Measurements from ENCODE around the gene MLLT1. TPM values are rescaled to one million over a fixed set of nuclear protein-coding genes. Genes with fewer than 3 reads are reported as not detected.

Gene MLLT1
- total and polyA plus RNA-seq, 8 donors: 19.6 to 37.5 (median 25.4) TPM

DNA sequence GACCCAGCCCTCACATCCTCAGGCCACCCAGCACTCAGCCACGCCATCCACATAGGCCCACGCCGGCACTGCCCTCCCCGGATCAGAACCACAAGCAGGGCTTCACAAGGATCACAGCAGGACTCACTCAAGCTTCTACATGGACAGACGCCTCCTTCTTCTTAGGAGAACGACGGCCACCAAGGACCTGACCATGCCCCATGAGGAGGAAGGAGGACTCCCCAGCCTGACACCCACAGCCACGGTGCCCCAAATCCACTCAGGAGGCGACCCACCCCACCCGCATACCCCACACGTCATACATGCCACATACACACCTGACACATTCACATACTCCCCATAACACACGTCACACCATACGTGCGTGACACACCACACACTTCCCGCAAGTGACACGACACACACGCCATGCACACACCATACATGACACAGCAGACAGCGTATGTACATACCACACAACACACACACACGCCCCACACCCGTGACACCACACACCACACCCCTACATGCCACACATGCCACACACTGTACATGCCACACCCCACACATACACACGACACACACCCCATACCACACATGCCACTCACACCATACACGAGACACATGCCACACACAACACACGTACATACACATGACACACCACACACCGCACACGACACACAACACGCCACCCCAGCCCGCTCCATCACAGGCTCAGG, 50.4 kb downstream of the MLLT1 start:
- H3K36me3 ChIP-seq: no peaks in the 10 kb centered on the region
- no peak overlapping the region for H3K4me3 ChIP-seq
- intact Hi-C loops (cut with DNase I): no loop called here
- no peak overlapping the region for H3K27ac ChIP-seq
- 92 to 93% methylated on average over 27 of the region's 27 CpGs for WGBS, 2 donors
- ATAC-seq (no peak), DNase-seq (no peak), FAIRE-seq (no peak)
- H3K27me3 ChIP-seq: no peaks in the 10 kb centered on the region
- TF ChIP-seq, protein P1, sequence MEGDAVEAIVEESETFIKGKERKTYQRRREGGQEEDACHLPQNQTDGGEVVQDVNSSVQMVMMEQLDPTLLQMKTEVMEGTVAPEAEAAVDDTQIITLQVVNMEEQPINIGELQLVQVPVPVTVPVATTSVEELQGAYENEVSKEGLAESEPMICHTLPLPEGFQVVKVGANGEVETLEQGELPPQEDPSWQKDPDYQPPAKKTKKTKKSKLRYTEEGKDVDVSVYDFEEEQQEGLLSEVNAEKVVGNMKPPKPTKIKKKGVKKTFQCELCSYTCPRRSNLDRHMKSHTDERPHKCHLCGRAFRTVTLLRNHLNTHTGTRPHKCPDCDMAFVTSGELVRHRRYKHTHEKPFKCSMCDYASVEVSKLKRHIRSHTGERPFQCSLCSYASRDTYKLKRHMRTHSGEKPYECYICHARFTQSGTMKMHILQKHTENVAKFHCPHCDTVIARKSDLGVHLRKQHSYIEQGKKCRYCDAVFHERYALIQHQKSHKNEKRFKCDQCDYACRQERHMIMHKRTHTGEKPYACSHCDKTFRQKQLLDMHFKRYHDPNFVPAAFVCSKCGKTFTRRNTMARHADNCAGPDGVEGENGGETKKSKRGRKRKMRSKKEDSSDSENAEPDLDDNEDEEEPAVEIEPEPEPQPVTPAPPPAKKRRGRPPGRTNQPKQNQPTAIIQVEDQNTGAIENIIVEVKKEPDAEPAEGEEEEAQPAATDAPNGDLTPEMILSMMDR (IDR thresholded peaks at IDR 0.05): no peak
- peaks cover 15 to 19% (median 16%) of the 10 kb centered on the region in 3 donors for H3K4me1 ChIP-seq
- H3K9me3 ChIP-seq: no peaks in the 10 kb centered on the region

DNA sequence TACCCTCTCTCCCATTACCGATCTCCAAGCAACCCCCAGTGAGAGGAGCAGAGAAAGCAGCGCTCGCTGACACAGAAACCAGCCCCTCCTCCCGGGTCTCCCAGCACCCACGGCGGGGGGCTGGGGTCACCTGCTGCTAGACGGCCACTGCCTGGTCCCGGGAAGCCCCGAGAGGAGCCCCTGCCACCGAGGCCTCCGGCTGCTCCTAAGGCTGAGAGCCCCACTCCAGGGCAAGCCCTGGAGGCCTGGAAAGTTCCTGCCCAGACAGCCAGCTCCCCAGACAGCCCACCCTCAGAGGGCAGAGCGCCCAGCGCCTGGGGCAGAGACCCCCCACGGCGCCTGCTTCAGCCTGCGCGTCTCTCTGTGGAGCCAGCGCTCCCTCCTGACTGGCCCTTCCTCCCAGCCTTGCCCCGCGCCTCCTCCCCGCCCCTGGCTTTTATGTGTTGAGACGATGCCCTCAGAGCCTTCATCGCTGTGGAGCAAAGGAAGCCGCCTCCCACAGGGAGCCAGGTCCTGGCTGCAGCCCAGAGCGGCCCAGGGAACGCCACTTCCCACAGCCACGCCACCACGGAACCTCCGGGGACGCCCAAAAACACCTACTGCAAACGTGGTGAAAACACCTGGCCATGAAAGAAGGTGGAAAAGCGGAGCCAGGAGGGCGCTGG, 51.1 kb downstream of the MLLT1 start:
- Histone ChIP-seq H3K27ac (no peak overlapping the region), H3K4me1 (peaks cover 9 to 15% (median 14%) of the 10 kb centered on the region in 3 donors), H3K9me3 (no peaks in the 10 kb centered on the region), H3K27me3 (no peaks in the 10 kb centered on the region), H3K4me3 (no peak overlapping the region), H3K36me3 (no peaks in the 10 kb centered on the region)
- DNase-seq (peak in 2 of 6 donors; percentile 51 to 57), ATAC-seq (no peak), FAIRE-seq (no peak)
- TF ChIP-seq, protein P1 (IDR thresholded peaks at IDR 0.05): no peak
- intact Hi-C loops (cut with DNase I): no loop called here
- 80 to 85% methylated on average over 33 of the region's 33 CpGs for WGBS, 2 donors

DNA sequence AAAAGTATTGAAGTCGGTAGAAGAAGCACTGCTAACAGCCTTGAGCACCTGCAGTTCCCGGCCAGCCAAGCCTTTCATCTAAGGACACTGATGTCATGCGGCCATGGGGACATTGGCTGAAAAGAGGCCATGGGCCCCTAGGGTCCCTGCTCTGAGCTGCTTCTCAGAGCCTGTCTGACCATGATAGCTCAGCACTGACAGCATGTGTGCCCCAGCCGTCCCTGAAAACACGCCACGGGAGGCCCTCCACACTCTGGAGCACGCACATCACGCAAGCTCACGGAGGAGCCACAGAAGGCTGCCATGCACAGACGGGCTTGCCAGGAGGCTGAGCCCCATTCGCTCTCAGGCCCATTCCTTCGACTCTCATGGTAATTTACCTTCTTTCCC, 51.8 kb downstream of the MLLT1 start:
- Histone ChIP-seq H3K4me3 (no peak overlapping the region), H3K36me3 (no peaks in the 10 kb centered on the region), H3K4me1 (peaks cover 8 to 10% (median 10%) of the 10 kb centered on the region in 3 donors), H3K27me3 (no peaks in the 10 kb centered on the region), H3K27ac (no peak overlapping the region), H3K9me3 (no peaks in the 10 kb centered on the region)
- TF ChIP-seq, protein P1 (IDR thresholded peaks at IDR 0.05): no peak
- DNase-seq (peak in 1 of 6 donors; percentile 47), ATAC-seq (no peak), FAIRE-seq (no peak)
- 87 to 89% methylated on average over 12 of the region's 12 CpGs for WGBS, 2 donors
- intact Hi-C loops (cut with DNase I): no loop called here

DNA sequence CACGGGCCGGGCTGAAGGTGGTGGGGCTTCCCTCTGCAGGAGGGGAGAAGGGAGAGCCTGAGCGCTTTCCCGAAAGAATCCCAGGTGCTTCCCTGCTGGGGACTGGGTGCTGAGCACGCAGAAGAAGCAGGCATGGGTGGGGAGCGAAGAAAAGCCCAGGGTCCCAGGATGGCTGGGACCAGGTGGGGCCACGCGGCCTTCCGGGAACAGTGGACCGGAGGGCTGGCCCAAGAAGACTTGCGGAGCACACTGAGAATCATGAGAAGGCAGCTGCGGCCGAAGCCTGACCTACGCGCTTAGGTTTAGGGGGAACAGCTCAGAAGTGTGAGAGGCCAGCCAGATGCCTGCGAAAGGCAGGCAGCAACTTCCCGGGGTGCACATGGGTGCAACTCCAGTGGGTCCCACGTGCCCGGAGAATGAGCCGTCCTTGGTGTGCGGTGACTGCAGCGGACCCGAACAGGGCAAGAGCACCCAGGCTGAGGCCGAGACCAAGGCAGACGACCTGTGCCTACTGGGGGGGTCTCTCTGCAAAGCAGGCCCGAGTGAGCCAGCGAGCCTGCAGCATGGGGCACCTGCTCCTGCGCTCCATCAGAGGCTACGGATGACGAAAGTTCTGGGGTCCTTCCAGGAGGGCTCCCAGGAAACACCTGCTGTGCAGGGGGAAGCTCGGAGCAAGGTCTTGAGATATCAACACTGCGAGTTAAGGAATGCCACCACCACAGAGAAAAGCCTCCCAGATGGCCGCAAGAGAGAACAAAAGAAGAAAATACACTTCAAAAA, 52.4 kb downstream of the MLLT1 start:
- no peak for ATAC-seq
- intact Hi-C loops (cut with DNase I): no loop called here
- H3K4me1 ChIP-seq: peaks cover 2 to 8% (median 4%) of the 10 kb centered on the region in 3 donors
- TF ChIP-seq, protein P1 (IDR thresholded peaks at IDR 0.05): no peak
- H3K27me3 ChIP-seq: no peaks in the 10 kb centered on the region
- H3K27ac ChIP-seq: no peak overlapping the region
- DNase-seq: peak in 1 of 6 donors; percentile 59
- WGBS, 2 donors: 93% methylated on average over 33 of the region's 33 CpGs
- no peaks in the 10 kb centered on the region for H3K36me3 ChIP-seq
- FAIRE-seq: no peak
- H3K9me3 ChIP-seq: no peaks in the 10 kb centered on the region
- no peak overlapping the region for H3K4me3 ChIP-seq
